GM23338 (cell line): ENCODE data around the gene PCDHGA7. TPM values are rescaled to one million over a fixed set of nuclear protein-coding genes. Genes with fewer than 3 reads are reported as not detected.

Experiments used
- ATAC-seq: fragments of 200-7000 bp; cut with Tn5 transposase; 3 replicates; pipeline ENCODE4 v1.9.1; 2020
- DNase-seq: peaks from one replicate; pipeline ENCODE4 v3.0.0-alpha.2; 2015; ENCODE audit warnings: low spot score
- H2AFZ ChIP-seq: fragments of 200-600 bp; sonication (generic); 2 replicates; pipeline ENCODE4 v1.8.0; 2016; ENCODE audit warnings: antibody characterized with exemption, mild to moderate bottlenecking, moderate library complexity
- H3F3A ChIP-seq: fragments of 200-600 bp; sonication (generic); replicated peaks from 2 replicates; pipeline ENCODE4 v1.8.0; 2017; ENCODE audit warnings: antibody characterized with exemption, mixed run types, low read depth
- H3K27ac ChIP-seq: fragments of 200-600 bp; sonication (generic); 2 replicates; pipeline ENCODE4 v1.6.1; 2016; ENCODE audit warnings: low read depth
- H3K27me3 ChIP-seq: fragments of 200-600 bp; sonication (generic); 2 replicates; pipeline ENCODE4 v1.8.0; 2016; ENCODE audit warnings: mild to moderate bottlenecking, mixed run types, moderate library complexity; ENCODE audit not compliant: insufficient read depth
- H3K36me3 ChIP-seq: fragments of 200-600 bp; sonication (generic); 2 replicates; pipeline ENCODE4 v1.8.0; 2016; ENCODE audit warnings: mild to moderate bottlenecking; ENCODE audit not compliant: insufficient read depth
- H3K4me1 ChIP-seq: fragments of 200-600 bp; sonication (generic); 2 replicates; pipeline ENCODE4 v1.8.0; 2016; ENCODE audit warnings: mild to moderate bottlenecking, moderate library complexity; ENCODE audit not compliant: insufficient read depth
- H3K4me2 ChIP-seq: fragments of 200-600 bp; sonication (generic); 2 replicates; pipeline ENCODE4 v1.7.1; 2017; ENCODE audit warnings: mixed run types
- H3K4me3 ChIP-seq: fragments of 200-600 bp; sonication (generic); 2 replicates; pipeline ENCODE4 v1.6.1; 2016; ENCODE audit warnings: mixed run types
- H3K79me2 ChIP-seq: fragments of 200-600 bp; sonication (generic); replicated peaks from 2 replicates; pipeline ENCODE4 v1.8.0; 2017; ENCODE audit warnings: mild to moderate bottlenecking; ENCODE audit not compliant: insufficient read depth
- H3K9me2 ChIP-seq: fragments of 200-600 bp; sonication (generic); 2 replicates; pipeline ENCODE4 v1.8.0; 2017; ENCODE audit not compliant: insufficient read depth
- H4K20me1 ChIP-seq: fragments of 200-600 bp; sonication (generic); replicated peaks from 2 replicates; pipeline ENCODE4 v1.8.0; 2017; ENCODE audit warnings: mild to moderate bottlenecking; ENCODE audit not compliant: insufficient read depth
- H3K27ac Mint-ChIP-seq: 2 replicates; pipeline ENCODE4 v1.8.0; 2020; ENCODE audit warnings: inconsistent platforms, mild to moderate bottlenecking, moderate library complexity, mixed read lengths
- H3K27me3 Mint-ChIP-seq: 3 replicates; pipeline ENCODE4 v1.8.0; 2022; ENCODE audit warnings: low read depth, mild to moderate bottlenecking, moderate library complexity, mixed read lengths, inconsistent platforms; ENCODE audit not compliant: insufficient read depth, poor library complexity
- H3K36me3 Mint-ChIP-seq: 3 replicates; pipeline ENCODE4 v1.8.0; 2021; ENCODE audit warnings: low read depth, mild to moderate bottlenecking, inconsistent platforms, moderate library complexity, mixed read lengths
- H3K4me1 Mint-ChIP-seq: 3 replicates; pipeline ENCODE4 v1.8.0; 2020; ENCODE audit warnings: mild to moderate bottlenecking, inconsistent platforms, mixed read lengths
- H3K4me3 Mint-ChIP-seq: 3 replicates; pipeline ENCODE4 v1.8.0; 2021; ENCODE audit warnings: moderate library complexity, mild to moderate bottlenecking, inconsistent platforms, mixed read lengths
- H3K9me3 Mint-ChIP-seq: 3 replicates; pipeline ENCODE4 v1.8.0; 2020; ENCODE audit warnings: moderate library complexity, mild to moderate bottlenecking, inconsistent platforms, mixed read lengths
- CTCF ChIP-seq, 2 experiments: fragments of 200-600 bp in 1 of 2; sonication (generic) in 1 of 2; conservative IDR thresholded peaks; 2 replicates each; pipeline versions ENCODE4 v1.5.1 to v1.6.1; 2016 to 2017; ENCODE audit warnings: antibody characterized with exemption in 2 of 2, low read depth in 2 of 2, mild to moderate bottlenecking in 2 of 2, moderate library complexity in 1 of 2
- ETS1 ChIP-seq: IDR thresholded peaks from 2 replicates; pipeline ENCODE4 v1.6.1; 2016; ENCODE audit warnings: antibody characterized with exemption
- NANOG ChIP-seq: IDR thresholded peaks from 2 replicates; pipeline ENCODE4 v1.6.1; 2016; ENCODE audit warnings: antibody characterized with exemption, borderline replicate concordance
- POLR2AphosphoS5 ChIP-seq: IDR thresholded peaks from 2 replicates; pipeline ENCODE4 v1.6.1; 2016; ENCODE audit warnings: antibody characterized with exemption, low read depth
- ZNF114 ChIP-seq: fragments of 250-450 bp; sonication (Bioruptor Pico); IDR thresholded peaks from 2 replicates; pipeline ENCODE4 v1.5.0; 2020; ENCODE audit warnings: mild to moderate bottlenecking, moderate library complexity
- ZNF331 ChIP-seq: fragments of 250-450 bp; sonication (Bioruptor Pico); IDR thresholded peaks from 2 replicates; pipeline ENCODE4 v1.5.0; 2020; ENCODE audit warnings: low read depth, mild to moderate bottlenecking, moderate library complexity
- ZNF462 ChIP-seq: fragments of 250-450 bp; sonication (Bioruptor Pico); IDR thresholded peaks from 2 replicates; pipeline ENCODE4 v1.5.0; 2020; ENCODE audit warnings: mild to moderate bottlenecking, moderate library complexity
- polyA plus RNA-seq: library from polyadenylated mRNA; unstranded; fragments of >200 nt; fragmentation: Nextera tagmentation; extraction: Ambion mirVana; gene quantifications from 2 replicates; pipeline ENCODE4 v1.2.1, GENCODE V29; 2016
- total RNA-seq: library from RNA; depleted of rRNA; stranded (reverse); fragments of >200 nt; shearing (Covaris generic); gene quantifications from 2 replicates; pipeline ENCODE4 v1.2.3, GENCODE V29; 2014

The PCDHGA7 gene
- total and polyA plus RNA-seq, 2 experiments from 2014 or later: 0.44 to 4.4 TPM

- Histone ChIP-seq H3K4me1 (0 out of 2 replicates have a peak, but pooled peaks cover 5% of the 10 kb centered on the region), H3K79me2 (0 out of 2 replicates have a peak, but pooled peaks cover 5% of the 10 kb centered on the region), H3K27me3 (peaks cover 7% of the 10 kb centered on the region; the same call in 1 of the 2 replicates), H4K20me1 (no peaks in the 10 kb centered on the region), H3K9me2 (no peaks in the 10 kb centered on the region), H3K4me2 (0 out of 2 replicates have a peak within 1 kb of the TSS, but pooled peaks have one; percentile 15), H2AFZ (no peak within 1 kb of the TSS), H3K27ac (no peak within 1 kb of the TSS), H3K36me3 (peaks cover 7% of the 10 kb centered on the region; the same call in 1 of the 2 replicates), H3F3A (no peaks in the 10 kb centered on the region), H3K4me3 (peak within 1 kb of the TSS; percentile 25; the same call in 1 of the 2 replicates)
- DNase-seq (no peak), ATAC-seq (no peak)
- H3K27ac Mint-ChIP-seq: no peak within 1 kb of the TSS
- no peaks in the 10 kb centered on the region; the same call in 2 of the 3 replicates for H3K4me1 Mint-ChIP-seq
- no peak for TF ChIP-seq ZNF331
- peak in 1 of 2 experiments; percentile 17; a peak in 1 of 4 replicates for TF ChIP-seq CTCF (conservative IDR thresholded peaks at IDR 0.05; ENCODE audit: low read depth in 2 of 2)
- TF ChIP-seq ZNF114: no peak
- TF ChIP-seq ETS1: no peak
- H3K9me3 Mint-ChIP-seq: peaks cover 87% of the 10 kb centered on the region
- peaks cover 8% of the 10 kb centered on the region for H3K27me3 Mint-ChIP-seq
- no peak within 1 kb of the TSS for H3K4me3 Mint-ChIP-seq
- peaks cover 83% of the 10 kb centered on the region for H3K36me3 Mint-ChIP-seq
These were observed 10.1 kb downstream of the PCDHGA7 start, which contains the start of gene PCDHGA8 for GRCh38 chr5:141392429-141393198. Gene PCDHGA8 (plus strand): TSS chr5:141392633. CDS start chr5:141392814, 181 bp downstream.

- Mint-ChIP-seq H3K4me3 (no peak overlapping the region), H3K9me3 (peaks cover 87% of the 10 kb centered on the region), H3K4me1 (no peaks in the 10 kb centered on the region; the same call in 2 of the 3 replicates), H3K36me3 (peaks cover 82% of the 10 kb centered on the region), H3K27ac (no peak overlapping the region), H3K27me3 (peaks cover 8% of the 10 kb centered on the region)
- peaks cover 7% of the 10 kb centered on the region; the same call in 1 of the 2 replicates for H3K36me3 ChIP-seq
- H3K79me2 ChIP-seq: 0 out of 2 replicates have a peak, but pooled peaks cover 5% of the 10 kb centered on the region
- H4K20me1 ChIP-seq: no peaks in the 10 kb centered on the region
- no peak for ATAC-seq
- no peak overlapping the region for H3K4me2 ChIP-seq
- no peak overlapping the region for H3K4me3 ChIP-seq
- H3K27ac ChIP-seq: no peak overlapping the region
- 0 out of 2 replicates have a peak, but pooled peaks cover 2% of the 10 kb centered on the region for H3K4me1 ChIP-seq
- H3K27me3 ChIP-seq: peaks cover 6% of the 10 kb centered on the region; the same call in 1 of the 2 replicates
- no peak for DNase-seq
- no peak overlapping the region for H2AFZ ChIP-seq
- H3K9me2 ChIP-seq: no peaks in the 10 kb centered on the region
- H3F3A ChIP-seq: no peaks in the 10 kb centered on the region
- TF ChIP-seq POLR2AphosphoS5 (no peak), ZNF462 (CRISPR knock-in tag) (no peak), NANOG (no peak), ETS1 (no peak)
These were observed 10.7 kb downstream of the PCDHGA7 start for GRCh38 chr5:141393267-141393666.
